Spinal cord (tissue), 10 donors: ENCODE data around the gene LDLRAD1. TPM values are rescaled to one million over a fixed set of nuclear protein-coding genes. Genes with fewer than 3 reads are reported as not detected.
"Not testable (repeated sequence)": the region's sequence is repeated elsewhere in the genome, so short reads cannot be mapped to it uniquely, and the experiment has no call there.

Experiments
- DNase-seq, 6 donors: peaks; one replicate each; pipeline versions ENCODE4 v3.0.0 to v3.0.0-alpha.2; 2013 to 2015; ENCODE audit warnings: low spot score in 6 of 6, low read depth in 4 of 6
- H3K27ac ChIP-seq: one replicate; pipeline ENCODE4 v1.5.1; 2013; ENCODE audit warnings: low read depth, low read length, control low read depth
- H3K27me3 ChIP-seq: one replicate; pipeline ENCODE4 v1.6.1; 2013; ENCODE audit warnings: low read length; ENCODE audit not compliant: control insufficient read depth, insufficient read depth
- H3K36me3 ChIP-seq: one replicate; pipeline ENCODE4 v1.6.1; 2013; ENCODE audit warnings: low read length; ENCODE audit not compliant: control insufficient read depth, insufficient read depth
- H3K4me1 ChIP-seq: one replicate; pipeline ENCODE4 v1.6.1; 2013; ENCODE audit warnings: low read length; ENCODE audit not compliant: control insufficient read depth, insufficient read depth
- H3K4me3 ChIP-seq: one replicate; pipeline ENCODE4 v1.5.1; 2013; ENCODE audit warnings: low read depth, low read length, control low read depth
- H3K9me3 ChIP-seq: one replicate; pipeline ENCODE4 v1.6.1; 2013; ENCODE audit warnings: low read length; ENCODE audit not compliant: control insufficient read depth, insufficient read depth
- WGBS: methylation state at CpG from one replicate; pipeline ENCODE4 v1.1.5; 2013; ENCODE audit warnings: missing lambda C conversion rate; ENCODE audit not compliant: insufficient coverage; 5-methylcytosine and 5-hydroxymethylcytosine counted together
- polyA plus RNA-seq, 2 donors: library from polyadenylated mRNA; unstranded; fragments of 120-200 nt; gene quantifications; one replicate each; pipeline ENCODE4 v1.2.1, GENCODE V29; 2013; ENCODE audit not compliant: insufficient read length in 2 of 2
- total RNA-seq, 2 donors: library from RNA; depleted of rRNA in 1 of 2; stranded (reverse); fragments of 120-200 nt in 1 of 2; fragments of >200 nt in 1 of 2; gene quantifications; one replicate each; pipeline versions ENCODE4 v1.2.3 to v1.2.4, GENCODE V29; 2013 to 2014
- donor health status: healthy.

The LDLRAD1 gene
- total and polyA plus RNA-seq, 4 donors = not detected

- no peaks in the 10 kb centered on the region for H3K4me1 ChIP-seq
- H3K36me3 ChIP-seq = no peaks in the 10 kb centered on the region
- H3K27ac ChIP-seq = no peak overlapping the region
- DNase-seq = no peak
- no peaks in the 10 kb centered on the region for H3K27me3 ChIP-seq
- H3K9me3 ChIP-seq = no peaks in the 10 kb centered on the region
- no peak overlapping the region for H3K4me3 ChIP-seq
- WGBS = 90% methylated on average over 2 of the region's 4 CpGs
Observed at GRCh38 chr1:54009406-54009805, 8.6 kb downstream of the LDLRAD1 start.

GRCh38 chr1:54008876-54009275, 9.1 kb downstream of the LDLRAD1 start:
- no peaks in the 10 kb centered on the region for H3K36me3 ChIP-seq
- 88% methylated on average over 13 of the region's 13 CpGs for WGBS
- no peaks in the 10 kb centered on the region for H3K4me1 ChIP-seq
- H3K27ac ChIP-seq = no peak overlapping the region
- no peak overlapping the region for H3K4me3 ChIP-seq
- H3K27me3 ChIP-seq = no peaks in the 10 kb centered on the region
- DNase-seq = no peak
- H3K9me3 ChIP-seq = no peaks in the 10 kb centered on the region

- Histone ChIP-seq H3K4me3 (no peak overlapping the region), H3K27ac (no peak overlapping the region), H3K36me3 (no peaks in the 10 kb centered on the region), H3K4me1 (no peaks in the 10 kb centered on the region), H3K9me3 (no peaks in the 10 kb centered on the region), H3K27me3 (no peaks in the 10 kb centered on the region)
- 100% methylated on average over 2 of the region's 4 CpGs for WGBS
- no peak for DNase-seq
Observed at GRCh38 chr1:54007613-54008012, 10.4 kb downstream of the LDLRAD1 start.

GRCh38 chr1:54006508-54006907, 11.5 kb downstream of the LDLRAD1 start:
- DNase-seq = no peak
- H3K4me3 ChIP-seq = no peak overlapping the region
- 66% methylated on average over 3 of the region's 4 CpGs for WGBS
- H3K9me3 ChIP-seq = no peaks in the 10 kb centered on the region
- no peaks in the 10 kb centered on the region for H3K36me3 ChIP-seq
- no peaks in the 10 kb centered on the region for H3K27me3 ChIP-seq
- H3K27ac ChIP-seq = no peak overlapping the region
- H3K4me1 ChIP-seq = no peaks in the 10 kb centered on the region

- no peak overlapping the region for H3K27ac ChIP-seq
- H3K9me3 ChIP-seq = no peaks in the 10 kb centered on the region
- H3K4me3 ChIP-seq = no peak overlapping the region
- DNase-seq = no peak
- WGBS = 98% methylated on average over 25 of the region's 27 CpGs
- H3K4me1 ChIP-seq = no peaks in the 10 kb centered on the region
- no peaks in the 10 kb centered on the region for H3K27me3 ChIP-seq
- no peaks in the 10 kb centered on the region for H3K36me3 ChIP-seq
Observed at GRCh38 chr1:54004481-54005049, 13.4 kb downstream of the LDLRAD1 start.

- not testable (repeated sequence) for H3K36me3 ChIP-seq, DNase-seq, H3K4me1 ChIP-seq, H3K4me3 ChIP-seq, H3K27ac ChIP-seq, H3K9me3 ChIP-seq, H3K27me3 ChIP-seq
- 98% methylated on average over 19 of the region's 19 CpGs for WGBS
Observed at GRCh38 chr1:54003750-54004480, 14.1 kb downstream of the LDLRAD1 start.

- H3K36me3 ChIP-seq = no peaks in the 10 kb centered on the region
- no peak overlapping the region for H3K27ac ChIP-seq
- DNase-seq = no peak
- H3K4me1 ChIP-seq = no peaks in the 10 kb centered on the region
- WGBS = 97% methylated on average over 12 of the region's 12 CpGs
- H3K9me3 ChIP-seq = no peaks in the 10 kb centered on the region
- H3K4me3 ChIP-seq = no peak overlapping the region
- no peaks in the 10 kb centered on the region for H3K27me3 ChIP-seq
Observed at GRCh38 chr1:54003249-54003646, 14.7 kb downstream of the LDLRAD1 start.

GRCh38 chr1:54002544-54003248, 15.3 kb downstream of the LDLRAD1 start:
- H3K36me3 ChIP-seq = no peaks in the 10 kb centered on the region
- H3K4me1 ChIP-seq = no peaks in the 10 kb centered on the region
- WGBS = 89% methylated on average over 4 of the region's 9 CpGs
- H3K9me3 ChIP-seq = no peaks in the 10 kb centered on the region
- no peak overlapping the region for H3K27ac ChIP-seq
- DNase-seq = no peak
- no peak overlapping the region for H3K4me3 ChIP-seq
- no peaks in the 10 kb centered on the region for H3K27me3 ChIP-seq

- 55% methylated on average over 2 of the region's 3 CpGs for WGBS
- DNase-seq = no peak
- no peaks in the 10 kb centered on the region for H3K4me1 ChIP-seq
Observed at GRCh38 chr1:54001591-54001990, 16.4 kb downstream of the LDLRAD1 start.

GRCh38 chr1:53999920-54000319, 18.1 kb downstream of the LDLRAD1 start:
- Histone ChIP-seq H3K36me3 (no peaks in the 10 kb centered on the region), H3K4me1 (no peaks in the 10 kb centered on the region), H3K9me3 (no peaks in the 10 kb centered on the region), H3K4me3 (no peak overlapping the region), H3K27ac (no peak overlapping the region), H3K27me3 (no peaks in the 10 kb centered on the region)
- no peak for DNase-seq

More at GRCh38 chr1:54001591-54001990, 16.4 kb downstream of the LDLRAD1 start:
- no peaks in the 10 kb centered on the region for H3K27me3 ChIP-seq
- no peak overlapping the region for H3K27ac ChIP-seq
- no peak overlapping the region for H3K4me3 ChIP-seq
- H3K9me3 ChIP-seq = no peaks in the 10 kb centered on the region
- no peaks in the 10 kb centered on the region for H3K36me3 ChIP-seq
